GM21619 (cell line): Measurements from ENCODE around the gene EPB41L4A.
A peak's percentile ranks its signal among the peaks of the same experiment; 100 is the strongest.

Source experiments
- ATAC-seq: cut with Tn5 transposase; IDR thresholded peaks from one replicate; pipeline ENCODE4 v1.9.1; 2021; ENCODE audit not compliant: unreplicated experiment

EPB41L4A gene

DNA sequence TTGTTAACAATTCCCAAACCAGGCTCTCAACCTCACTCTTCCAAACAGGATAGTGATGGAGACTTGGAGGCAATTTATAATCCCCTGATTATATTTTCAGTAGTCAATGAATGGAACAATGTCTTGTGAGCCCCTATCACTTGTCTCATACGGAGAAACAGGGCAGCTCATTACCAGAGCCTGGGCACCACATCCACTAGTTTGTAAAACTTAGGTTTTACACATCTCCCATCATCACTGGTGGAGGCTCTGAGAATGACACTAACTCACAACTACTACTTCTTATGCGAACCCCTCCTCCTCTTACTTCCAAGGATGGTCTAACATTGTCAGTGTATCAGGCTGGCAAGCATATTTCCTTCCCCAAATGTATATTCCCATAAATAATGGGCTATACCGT lies 253.7 kb downstream of the EPB41L4A start:
- no peak for ATAC-seq

DNA sequence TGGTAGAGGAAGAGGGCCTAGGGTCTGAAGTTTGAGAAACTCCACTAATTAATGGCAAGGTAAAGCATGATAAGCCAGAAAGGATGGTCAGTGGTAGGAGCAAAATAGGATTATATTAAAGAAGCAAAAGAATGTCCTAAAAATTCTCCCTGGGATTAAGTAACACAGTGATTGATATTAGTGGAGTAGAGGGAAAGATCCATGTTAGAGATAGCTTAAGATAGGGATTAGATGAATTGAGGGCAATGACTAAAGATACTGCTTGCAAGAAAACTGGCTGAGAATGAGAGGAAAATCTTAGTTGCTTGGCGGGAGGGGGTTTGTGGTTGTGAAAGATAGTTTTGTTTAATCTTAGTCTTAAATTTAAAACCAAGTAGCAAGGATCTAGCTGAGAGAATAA lies 255.6 kb downstream of the EPB41L4A start:
- ATAC-seq: no peak

DNA sequence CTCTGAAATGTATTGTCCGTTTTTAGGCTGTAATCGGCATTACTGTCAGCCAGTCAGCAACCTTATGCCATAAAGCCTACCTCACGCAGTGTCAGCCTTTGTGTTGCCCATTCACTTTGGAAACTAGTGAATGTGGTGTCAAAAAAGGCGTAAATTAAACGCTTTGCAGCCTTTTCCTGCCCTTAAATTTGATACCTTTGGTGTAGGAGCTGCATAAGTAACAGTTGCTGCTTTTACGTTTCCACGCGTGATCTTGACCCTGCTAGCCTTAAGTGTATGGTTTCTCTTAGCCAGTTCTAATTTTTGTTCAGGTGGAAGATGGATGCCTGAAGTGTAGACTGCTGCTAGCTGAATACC lies 257.7 kb downstream of the EPB41L4A start:
- no peak for ATAC-seq

GRCh38 chr5:112160652-112161391 lies 258.3 kb downstream of the EPB41L4A start:
- ATAC-seq: peak; percentile 96

GRCh38 chr5:112159435-112159834 lies 259.6 kb downstream of the EPB41L4A start:
- no peak for ATAC-seq

DNA sequence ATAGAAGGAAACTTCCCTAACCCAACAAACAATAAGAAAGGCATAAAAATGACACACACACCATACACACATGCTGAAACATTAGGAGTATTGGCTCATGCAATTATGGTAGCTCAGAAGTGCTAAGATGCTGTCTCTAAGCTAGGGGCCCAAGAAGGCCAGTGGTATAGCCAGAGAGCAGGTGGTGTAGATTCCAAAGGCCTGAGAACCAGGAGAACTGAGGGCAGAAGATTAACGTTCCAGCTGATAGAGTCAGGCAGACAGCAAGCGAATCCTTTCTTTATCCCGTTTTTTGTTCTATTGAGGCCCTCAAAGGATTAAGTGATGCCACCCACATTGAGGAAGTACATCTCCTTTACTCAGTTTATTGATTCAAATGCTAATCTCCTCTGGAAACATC lies 262.9 kb downstream of the EPB41L4A start:
- ATAC-seq: no peak

GRCh38 chr5:112154940-112155686 lies 264.0 kb downstream of the EPB41L4A start:
- no peak for ATAC-seq

DNA sequence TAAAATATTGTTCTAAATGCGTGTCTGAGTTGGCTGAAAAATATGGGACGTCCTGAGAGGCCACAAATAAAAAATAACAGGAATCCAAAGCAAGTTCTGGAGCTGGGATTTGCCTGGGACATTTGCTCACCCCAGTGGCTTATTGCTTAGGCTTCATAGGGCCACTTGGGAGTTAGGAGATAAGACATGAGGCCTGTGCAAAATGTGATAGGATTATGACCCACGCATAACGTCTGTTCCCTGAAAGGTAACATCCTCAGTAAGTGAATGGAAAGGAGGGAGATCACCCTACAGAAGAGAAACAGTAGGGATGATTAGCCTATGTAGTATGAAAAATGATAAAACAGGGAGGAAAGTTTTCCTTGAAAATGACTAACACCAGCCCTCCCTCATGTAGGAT lies 269.4 kb downstream of the EPB41L4A start:
- ATAC-seq: no peak

DNA sequence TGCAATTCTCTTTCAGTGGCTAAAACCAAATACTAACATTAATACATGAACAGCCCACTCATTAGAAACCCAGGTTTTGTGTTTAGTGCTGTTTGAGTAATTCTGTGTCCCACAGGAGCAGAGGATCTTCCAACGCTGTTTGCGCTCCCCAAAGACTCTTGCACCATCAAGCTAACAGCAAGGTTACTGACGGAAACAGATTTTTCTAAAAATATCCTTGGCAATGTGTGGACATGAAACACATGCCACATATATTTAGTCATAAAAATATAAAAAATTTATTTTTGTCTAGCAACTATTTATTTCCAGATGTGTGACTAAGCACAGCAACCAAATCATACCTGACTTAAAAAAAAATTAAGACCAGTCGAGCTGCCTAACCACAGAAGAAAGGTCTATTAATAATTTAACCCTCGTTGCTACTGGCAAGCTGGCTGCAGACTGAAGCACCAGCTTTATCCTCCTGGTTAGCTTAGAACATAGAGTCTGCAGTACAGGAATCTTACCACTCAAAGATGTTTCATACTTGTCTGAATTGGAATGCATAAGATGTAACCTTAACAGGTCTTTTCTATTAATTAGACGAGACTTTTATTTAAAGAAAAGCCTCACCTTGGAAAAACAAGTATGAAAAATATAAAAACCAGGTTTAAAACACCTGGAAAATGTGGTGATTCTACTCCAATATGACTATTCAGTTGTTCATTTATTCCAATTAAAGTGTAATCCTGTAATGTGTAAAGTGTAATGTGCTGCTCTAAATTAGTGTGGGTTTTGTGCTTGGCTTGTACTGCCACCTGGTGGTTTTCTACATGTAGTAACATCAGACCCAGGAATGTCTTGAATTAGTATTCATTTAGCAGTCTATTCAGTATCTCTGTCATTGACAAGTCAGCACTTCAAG lies 272.5 kb downstream of the EPB41L4A start:
- ATAC-seq: peak; percentile 68

DNA sequence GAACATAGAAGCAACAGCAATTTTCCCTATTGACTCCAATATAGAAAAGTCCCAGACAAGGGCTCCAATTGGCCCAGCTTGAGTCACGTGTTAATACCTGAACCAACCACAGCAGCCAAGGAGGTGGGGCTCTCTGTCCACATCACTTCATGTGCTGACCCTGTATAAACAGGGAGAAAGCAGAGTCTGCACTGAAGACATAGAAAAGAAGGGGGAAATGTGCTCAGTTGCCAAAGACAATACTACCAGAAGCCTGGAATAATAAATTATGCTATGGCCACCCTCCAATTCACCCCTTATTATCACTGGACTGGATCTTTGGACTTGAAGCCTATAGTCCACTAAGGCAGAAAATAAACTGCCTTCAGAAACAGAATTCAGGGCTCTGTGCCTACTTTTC lies 275.4 kb downstream of the EPB41L4A start:
- ATAC-seq: no peak

GRCh38 chr5:112142769-112143270 lies 276.3 kb downstream of the EPB41L4A start:
- no peak for ATAC-seq

DNA sequence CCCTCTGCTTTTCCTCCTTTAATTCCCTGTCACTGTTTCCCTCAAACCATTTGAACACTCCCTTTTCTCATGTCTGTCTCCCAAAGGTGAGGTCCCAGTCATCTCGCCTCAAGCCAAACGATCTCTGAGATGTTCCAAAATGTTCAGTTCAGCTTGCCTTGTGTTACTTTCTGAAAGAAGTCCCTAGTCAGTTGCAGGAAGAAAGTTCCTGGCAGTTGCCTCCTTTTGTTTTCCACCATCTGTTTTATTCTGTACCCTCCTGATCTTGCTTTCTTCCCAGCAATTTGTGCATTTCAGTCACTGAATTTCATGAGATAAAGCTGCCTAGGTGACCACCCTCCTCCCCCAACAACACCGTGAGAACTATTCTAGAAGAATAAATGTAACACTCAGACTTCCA lies 277.5 kb downstream of the EPB41L4A start:
- no peak for ATAC-seq

- ATAC-seq: no peak
These were observed 280.6 kb downstream of the EPB41L4A start for GRCh38 chr5:112138526-112138925.

GRCh38 chr5:112136773-112137172 lies 282.3 kb downstream of the EPB41L4A start:
- ATAC-seq: no peak

GRCh38 chr5:112127861-112128260 lies 291.2 kb downstream of the EPB41L4A start:
- no peak for ATAC-seq

DNA sequence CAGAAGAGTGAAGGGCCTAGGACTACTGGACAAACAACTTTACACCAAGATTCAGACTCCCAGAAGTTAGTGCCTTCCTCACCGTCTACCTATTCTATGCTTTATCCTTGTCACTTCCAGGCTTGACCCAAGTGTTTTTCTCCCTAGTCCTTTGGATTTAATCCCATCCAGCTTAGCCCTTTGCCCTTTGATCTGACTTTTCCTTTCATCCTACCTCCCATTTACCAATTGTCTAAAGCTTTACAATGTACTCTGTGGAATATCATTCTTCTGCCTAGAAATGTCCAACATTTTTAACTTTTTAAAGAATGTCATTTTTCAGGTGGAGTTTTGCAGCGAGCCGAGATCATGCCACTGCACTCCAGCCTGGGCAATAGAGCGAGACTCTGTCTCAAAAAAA lies 292.1 kb downstream of the EPB41L4A start:
- no peak for ATAC-seq

DNA sequence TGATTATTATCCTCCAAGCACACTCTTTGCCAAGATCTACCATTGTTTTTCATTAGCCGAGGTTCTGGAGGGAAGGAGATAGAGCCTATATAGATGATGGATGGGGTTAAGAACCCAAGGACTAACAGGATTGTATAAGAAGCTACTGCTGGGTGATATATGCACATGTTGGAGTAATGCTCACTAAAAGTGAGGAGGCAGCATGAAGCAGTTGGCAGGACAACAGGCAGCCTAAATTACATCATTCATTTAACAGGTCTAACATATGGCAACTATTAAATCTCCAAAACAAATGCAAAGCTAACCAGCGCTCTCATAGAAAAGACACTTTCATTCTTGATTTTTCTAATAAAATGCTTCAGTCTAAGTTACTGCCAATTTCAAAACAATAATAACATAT lies 293.2 kb downstream of the EPB41L4A start:
- ATAC-seq: no peak

DNA sequence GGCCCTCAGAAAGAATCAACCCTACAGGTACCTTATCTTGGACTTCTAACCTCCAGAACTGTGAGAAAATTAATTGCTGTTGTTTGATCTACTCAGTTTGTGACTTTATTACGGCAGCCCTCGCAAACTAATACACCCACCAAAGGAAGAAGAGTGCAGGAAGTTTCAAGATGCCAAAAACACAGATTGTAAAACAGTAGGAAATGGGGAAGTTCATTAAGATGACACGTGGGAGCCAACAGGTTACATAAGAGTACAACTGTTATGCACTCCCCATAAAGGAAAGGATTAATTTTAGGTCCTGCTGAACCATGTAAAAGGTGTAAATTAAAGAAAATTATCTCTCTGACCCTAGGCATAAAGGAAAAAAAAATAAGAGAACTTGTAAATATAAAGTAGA lies 294.3 kb downstream of the EPB41L4A start:
- no peak for ATAC-seq

- ATAC-seq: no peak
These were observed 296.0 kb downstream of the EPB41L4A start for GRCh38 chr5:112123086-112123485.

GRCh38 chr5:112122353-112122752 lies 296.7 kb downstream of the EPB41L4A start:
- ATAC-seq: no peak

GRCh38 chr5:112121258-112121657 lies 297.8 kb downstream of the EPB41L4A start:
- no peak for ATAC-seq
